NCI-H1694 (cell line): ENCODE results near the gene KCNK7.
"Not testable (repeated sequence)": the region's sequence is repeated elsewhere in the genome, so short reads cannot be mapped to it uniquely, and the experiment has no call there.

Experiments used
- DNase-seq: peaks from one replicate; lab custom pipeline; 2025; lab: John Stamatoyannopoulos, UW

Gene KCNK7

DNA sequence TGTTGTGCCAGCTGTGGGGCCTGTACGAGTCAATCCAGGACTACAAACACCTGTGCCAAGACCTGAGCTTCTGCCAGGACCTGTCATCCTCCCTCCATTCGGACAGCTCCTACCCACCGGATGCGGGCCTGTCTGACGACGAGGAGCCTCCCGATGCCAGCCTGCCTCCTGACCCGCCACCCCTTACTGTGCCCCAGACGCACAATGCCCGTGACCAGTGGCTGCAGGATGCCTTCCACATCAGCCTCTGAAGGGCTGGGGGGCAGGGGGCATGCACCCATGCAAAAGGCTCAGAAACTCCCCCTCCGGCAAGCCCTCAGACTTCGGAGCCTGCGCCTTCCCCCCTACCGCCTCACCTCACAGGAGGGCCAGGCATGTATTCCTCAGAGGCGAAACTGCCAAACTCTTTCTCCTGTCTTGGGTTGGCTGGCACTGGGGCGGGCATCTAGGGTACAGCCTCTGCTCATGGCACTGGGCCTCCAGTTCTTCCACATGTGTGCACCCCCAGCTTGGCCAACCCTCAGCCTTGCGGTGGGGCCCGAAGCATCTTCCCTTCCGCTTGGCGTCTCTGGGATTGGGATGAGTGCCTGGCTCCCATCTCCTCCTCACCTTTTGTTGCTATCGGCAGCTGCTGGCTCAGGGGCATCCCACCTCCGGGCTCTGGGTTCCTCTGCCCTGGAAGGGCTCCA, 22.1 kb downstream of the KCNK7 start:
- DNase-seq = no peak

DNA sequence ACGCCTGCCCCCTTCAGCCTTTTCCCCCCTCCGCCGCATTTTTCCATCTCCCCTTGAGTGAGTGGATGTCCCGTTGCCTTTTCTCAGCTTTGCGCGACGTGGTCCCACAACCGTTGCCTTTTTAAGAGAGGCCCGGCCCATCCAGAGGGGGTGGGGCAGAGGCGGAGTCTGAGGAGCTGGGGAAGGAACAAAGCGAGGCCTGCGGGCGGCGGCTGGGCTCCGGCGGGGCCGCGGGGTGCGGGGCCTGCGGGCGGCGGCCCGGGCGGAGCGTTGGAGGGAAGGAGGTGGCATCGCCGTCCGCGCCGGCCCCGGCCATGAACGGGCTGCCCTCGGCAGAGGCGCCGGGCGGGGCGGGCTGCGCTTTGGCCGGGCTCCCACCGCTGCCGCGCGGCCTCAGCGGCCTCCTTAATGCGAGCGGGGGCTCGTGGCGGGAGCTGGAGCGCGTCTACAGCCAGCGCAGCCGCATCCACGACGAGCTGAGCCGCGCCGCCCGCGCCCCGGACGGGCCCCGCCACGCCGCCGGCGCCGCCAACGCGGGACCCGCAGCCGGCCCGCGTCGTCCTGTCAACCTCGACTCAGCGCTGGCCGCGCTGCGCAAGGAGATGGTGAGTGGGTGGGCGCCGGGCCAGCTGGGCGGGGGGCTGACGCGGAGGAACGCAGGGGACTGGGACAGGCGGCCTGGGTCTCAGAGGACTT, 23.1 kb downstream of the KCNK7 start, which contains the start of gene FAM89B:
Gene FAM89B, plus strand, starts transcription at position 183 of the 696 bp plus-strand sequence. Its CDS starts 132 bp downstream, at position 315.
- peak; percentile 63 for DNase-seq

DNA sequence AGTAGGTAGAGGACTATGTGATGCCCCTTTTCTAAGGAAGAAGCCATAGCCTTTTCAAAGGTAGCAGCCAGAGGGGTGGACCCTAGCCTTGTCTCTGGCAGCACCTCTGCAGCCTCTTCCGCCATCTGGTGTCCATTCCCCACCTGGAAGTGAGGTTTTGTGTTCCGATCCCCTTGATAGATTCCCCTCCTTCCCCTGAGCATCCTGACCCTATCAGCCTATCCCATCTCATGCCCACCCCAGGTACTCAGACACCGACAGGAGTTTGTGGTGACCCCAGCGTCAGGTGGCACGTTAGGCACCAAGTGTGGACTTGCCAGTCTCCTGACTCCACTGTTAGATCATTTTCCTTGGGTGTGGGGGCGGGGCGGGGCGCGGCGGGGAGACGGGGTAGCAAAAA, 23.7 kb downstream of the KCNK7 start:
- DNase-seq = no peak

DNA sequence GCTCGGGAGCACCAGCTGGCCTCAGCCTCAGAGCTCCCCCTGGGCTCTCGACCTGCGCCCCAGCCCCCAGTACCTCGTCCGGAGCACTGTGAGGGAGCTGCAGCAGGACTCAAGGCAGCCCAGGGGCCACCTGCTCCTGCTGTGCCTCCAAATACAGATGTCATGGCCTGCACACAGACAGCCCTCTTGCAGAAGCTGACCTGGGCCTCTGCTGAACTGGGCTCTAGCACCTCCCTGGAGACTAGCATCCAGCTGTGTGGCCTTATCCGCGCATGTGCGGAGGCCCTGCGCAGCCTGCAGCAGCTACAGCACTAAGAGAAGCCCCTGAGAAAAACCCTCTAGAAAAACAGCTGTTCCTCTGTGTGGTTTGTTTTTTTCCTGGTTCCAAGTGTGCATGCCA, 24.2 kb downstream of the KCNK7 start:
- no peak for DNase-seq

DNA sequence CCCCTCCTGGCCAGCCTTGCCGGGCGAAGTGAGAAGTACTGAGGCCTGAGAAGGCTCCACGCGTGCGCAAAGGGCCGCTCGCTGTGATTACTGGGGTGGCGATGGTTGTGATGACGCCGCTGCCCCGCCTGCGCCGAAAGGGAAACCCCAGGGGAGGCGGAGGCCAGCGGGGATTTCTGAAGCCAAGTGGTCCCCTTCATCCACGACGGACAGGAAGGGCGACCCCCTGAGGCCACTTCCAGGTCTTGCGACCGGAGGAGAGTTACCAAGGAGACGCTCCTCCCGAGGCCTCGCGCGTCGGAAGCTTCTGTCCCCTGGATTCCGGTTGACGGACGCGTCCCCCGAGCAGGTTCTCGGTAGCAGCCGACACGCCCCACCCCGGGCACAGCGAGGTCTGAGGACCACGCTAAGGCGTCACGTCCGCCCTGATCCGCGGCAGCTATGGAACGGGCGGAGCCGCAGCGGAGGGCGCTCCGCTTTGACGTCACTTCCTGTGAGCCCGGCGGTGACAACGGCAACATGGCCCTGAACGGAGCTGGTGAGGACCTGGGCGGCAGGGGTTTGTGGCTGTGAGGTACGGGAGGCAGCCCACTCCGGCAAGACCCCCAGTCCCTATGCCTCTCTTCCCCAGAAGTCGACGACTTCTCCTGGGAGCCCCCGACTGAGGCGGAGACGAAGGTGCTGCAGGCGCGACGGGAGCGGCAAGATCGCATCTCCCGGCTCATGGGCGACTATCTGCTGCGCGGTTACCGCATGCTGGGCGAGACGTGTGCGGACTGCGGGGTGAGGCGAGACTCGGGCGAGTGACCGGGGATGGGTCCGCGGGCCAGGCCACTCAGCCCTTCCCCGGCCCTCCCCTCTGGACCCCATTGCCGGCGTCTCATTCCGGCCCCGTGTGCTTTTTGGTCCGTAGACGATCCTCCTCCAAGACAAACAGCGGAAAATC, 25.4 kb downstream of the KCNK7 start, which contains the start of gene ZNRD2:
Gene ZNRD2, plus strand, starts transcription at position 505 of the 946 bp plus-strand sequence. Its CDS starts 15 bp downstream, at position 520.
- DNase-seq = peak; percentile 93

DNA sequence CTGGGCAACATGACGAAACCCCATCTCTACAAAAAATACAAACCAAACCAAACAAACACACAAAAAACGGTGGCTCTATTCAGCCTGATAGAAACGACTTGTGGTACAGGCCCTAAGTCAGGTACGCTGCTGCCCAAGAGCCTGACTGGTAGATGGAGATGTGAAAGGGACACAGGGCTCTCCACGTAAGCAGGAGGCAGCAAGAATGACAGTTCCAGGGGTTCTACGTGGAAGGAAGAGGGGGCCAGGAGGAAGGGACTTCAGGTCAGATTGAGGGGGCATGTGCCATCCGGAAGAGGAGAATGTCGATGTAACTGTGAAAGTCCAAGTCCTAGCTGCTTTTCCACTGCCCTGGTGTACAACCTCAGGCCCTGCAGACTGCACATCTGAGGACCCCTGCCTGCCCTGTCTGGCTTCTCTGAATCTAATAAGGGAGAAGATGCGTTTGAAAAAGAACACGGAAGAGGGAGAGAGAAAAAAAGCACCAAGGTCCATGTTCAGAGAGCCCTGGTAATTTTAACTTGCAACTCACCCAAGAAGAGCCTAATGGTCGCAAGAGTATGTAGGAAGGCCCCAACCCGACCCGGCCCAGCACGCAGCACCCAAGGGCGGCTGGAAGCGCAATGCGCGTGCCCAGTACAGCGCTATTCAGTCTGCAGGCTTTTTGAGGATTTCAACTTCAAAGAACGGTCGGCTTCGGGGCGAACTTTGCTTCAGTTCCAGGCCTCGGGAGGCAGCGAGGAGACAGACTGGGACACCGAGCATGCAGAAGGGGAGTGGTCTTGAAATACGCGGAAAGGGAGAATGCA, 26.2 kb downstream of the KCNK7 start:
- DNase-seq = no peak

- DNase-seq = no peak
Observed at GRCh38 chr11:65565624-65566453, 29.8 kb downstream of the KCNK7 start.

GRCh38 chr11:65564879-65565559, 30.6 kb downstream of the KCNK7 start:
- not testable (repeated sequence) for DNase-seq

DNA sequence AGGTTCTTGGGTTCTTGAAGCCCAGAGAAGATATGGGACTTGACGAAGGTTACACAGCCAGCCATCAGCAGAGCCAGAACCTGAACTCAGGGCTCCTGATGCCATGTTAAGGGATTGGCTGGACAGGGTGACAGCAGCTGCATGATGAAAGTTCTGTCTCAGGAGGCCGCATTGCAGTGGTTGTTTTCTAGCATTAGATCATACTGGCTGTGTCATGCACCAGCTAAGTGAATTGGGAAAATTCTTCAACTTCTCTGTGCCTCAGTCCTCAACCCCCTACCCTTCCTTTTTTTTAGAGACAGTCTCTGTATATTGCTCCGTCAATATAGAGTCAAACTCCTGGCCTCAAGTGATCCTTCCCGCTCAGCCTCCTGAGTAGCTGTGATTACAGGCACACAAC, 32.0 kb downstream of the KCNK7 start:
- DNase-seq = no peak

DNA sequence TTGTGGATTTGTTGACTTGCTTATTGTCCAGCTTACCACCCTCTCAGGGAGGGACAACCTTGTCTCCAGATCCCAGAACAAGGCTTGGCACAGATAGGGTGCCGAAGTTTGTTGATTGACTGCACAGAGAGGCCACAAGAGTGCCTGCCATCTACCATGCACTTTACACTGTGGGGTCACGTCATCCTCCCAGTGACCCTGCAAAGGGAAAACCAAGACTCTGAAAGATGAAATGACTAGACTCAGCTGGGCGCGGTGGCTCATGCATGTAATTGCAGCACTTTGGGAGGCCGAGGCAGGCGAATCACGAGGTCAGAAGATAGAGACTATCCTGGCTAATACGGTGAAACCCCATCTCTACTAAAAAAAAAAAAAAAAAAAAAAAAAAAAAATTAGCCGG, 32.8 kb downstream of the KCNK7 start:
- no peak for DNase-seq

DNA sequence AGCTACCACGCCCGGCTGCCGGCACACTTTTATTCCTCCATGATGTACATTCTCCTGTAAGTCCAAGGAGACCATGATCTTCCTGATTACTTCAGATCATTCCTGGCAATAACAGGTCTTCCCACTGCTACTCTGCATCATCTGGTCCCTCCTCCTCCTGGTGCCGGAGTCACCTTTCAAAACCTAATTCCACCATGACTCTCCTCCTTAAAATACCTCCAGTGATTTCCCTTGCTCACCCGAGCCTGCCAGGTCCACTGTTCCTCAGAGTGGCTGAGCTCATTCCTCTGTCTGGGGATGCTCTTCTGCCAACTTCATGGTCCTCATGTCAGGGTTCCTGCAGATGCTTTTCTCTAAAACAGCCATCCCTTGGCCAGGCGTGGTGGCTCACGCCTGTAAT, 33.6 kb downstream of the KCNK7 start:
- DNase-seq = no peak

DNA sequence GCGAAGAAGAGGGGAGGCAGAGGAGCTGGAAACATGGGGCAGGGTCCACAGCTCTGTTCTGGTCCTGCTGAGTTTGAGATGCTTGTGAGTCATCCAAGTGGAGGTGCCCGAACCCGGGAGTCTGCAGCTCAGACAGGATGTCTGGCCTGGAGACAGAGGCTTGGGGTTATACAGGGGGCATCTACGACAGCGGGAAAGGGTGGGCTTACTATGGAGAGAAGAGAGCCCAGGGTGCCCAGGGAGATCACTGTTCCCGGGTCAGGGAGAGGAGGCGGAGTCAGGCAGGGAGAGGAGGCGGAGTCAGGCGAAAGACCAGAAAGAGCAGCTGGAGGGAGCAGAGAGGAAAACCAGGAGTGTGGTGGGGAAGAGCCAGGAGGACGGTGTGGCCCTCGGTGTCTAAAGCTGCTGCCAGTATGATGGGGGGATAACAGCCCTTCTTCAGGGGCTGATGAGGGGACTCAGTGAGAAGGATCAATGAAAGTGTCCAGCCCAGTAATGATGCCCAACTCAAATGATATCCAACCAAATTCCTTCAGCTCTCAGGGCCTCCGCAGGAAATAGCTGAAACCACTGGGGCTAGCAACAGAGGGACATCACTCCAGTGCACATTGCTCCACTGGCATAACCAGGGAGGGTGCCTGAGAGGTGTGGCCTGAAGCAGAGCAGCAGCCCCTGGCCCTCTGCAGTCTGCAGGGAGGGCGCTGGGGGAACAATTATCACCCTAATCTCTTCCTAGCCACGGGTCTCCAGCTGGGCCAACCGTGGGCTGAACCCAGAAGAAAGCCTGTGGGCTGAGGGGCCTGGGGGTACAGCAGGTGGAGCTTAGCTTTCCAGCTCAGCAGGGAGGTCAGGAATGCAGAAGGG, 34.8 kb downstream of the KCNK7 start:
- DNase-seq = peak; percentile 66

DNA sequence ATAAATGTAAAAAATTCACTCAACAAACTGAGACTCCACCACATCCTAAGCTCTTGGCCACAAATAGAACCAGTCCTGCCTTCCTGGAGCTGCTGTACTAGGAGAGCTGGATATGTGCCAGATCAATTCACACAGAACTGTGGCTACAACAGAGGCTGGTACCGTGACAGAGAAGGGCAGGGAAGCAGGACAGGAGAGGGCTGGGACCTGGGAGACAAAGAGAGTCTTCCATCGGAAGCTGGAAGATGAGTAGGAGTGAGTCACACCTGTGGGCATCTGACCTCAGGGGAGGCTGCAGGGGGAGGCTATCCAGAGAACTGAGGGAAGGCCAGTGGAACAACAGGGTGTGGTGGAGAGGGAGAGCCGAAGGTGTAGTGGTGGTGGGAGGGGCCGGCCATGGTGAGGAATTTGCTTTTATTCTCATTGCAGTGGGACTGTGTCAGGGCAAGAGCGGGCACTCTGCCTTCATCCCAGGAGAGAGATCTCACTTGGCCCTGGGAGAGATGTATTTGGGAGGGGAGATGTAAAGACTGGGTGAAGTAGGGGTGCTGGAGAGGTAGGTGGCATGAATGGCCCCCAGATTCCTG, 35.6 kb downstream of the KCNK7 start:
- peak; percentile 20 for DNase-seq

DNA sequence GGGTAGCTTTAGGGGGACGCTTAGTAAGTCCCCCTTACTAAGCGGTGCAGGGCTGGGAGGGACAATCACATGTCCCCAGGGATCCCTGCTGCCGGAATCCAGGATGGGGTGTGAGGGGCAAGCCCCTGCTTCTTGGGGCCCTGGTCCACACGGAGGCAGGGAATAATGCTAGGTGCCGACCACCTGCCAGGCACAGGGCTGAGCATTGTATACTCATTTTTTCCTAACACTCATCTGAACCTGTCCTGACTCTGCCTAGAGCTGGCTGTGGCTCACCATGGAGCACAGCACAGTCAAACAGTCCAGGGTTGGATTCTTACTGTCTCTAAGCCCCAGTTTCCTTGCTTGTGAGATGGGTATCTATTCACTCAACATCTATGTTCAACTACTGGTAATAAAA, 36.1 kb downstream of the KCNK7 start:
- no peak for DNase-seq

DNA sequence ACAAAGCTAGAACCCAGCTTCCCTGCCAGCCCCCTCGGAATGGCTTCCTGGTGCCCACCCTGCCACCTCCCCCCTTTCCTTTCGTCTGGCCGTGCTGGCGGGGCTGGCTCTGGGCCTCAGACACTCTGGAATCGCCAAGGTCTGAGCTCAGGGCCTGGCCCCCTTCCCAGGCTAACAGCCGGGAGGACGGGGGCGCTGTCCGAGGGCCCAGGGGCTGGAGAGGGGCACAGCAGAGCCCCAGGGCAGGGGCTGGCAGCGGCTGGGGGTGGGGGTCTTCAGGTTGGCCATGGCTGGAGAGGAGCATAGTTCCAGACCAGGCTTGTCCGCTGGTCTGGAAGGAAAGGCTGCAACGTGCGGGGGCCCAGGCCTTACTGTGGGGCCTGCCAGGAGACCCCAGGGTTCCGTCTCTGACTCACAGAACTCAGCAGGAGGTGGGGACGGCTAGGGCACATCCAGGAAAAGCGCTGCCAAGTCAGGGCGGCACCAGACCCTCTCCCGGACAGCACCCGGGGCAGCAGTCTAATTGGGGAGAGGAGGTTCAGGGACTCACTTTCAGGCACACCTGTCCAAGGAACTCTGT, 36.6 kb downstream of the KCNK7 start:
- DNase-seq = no peak

DNA sequence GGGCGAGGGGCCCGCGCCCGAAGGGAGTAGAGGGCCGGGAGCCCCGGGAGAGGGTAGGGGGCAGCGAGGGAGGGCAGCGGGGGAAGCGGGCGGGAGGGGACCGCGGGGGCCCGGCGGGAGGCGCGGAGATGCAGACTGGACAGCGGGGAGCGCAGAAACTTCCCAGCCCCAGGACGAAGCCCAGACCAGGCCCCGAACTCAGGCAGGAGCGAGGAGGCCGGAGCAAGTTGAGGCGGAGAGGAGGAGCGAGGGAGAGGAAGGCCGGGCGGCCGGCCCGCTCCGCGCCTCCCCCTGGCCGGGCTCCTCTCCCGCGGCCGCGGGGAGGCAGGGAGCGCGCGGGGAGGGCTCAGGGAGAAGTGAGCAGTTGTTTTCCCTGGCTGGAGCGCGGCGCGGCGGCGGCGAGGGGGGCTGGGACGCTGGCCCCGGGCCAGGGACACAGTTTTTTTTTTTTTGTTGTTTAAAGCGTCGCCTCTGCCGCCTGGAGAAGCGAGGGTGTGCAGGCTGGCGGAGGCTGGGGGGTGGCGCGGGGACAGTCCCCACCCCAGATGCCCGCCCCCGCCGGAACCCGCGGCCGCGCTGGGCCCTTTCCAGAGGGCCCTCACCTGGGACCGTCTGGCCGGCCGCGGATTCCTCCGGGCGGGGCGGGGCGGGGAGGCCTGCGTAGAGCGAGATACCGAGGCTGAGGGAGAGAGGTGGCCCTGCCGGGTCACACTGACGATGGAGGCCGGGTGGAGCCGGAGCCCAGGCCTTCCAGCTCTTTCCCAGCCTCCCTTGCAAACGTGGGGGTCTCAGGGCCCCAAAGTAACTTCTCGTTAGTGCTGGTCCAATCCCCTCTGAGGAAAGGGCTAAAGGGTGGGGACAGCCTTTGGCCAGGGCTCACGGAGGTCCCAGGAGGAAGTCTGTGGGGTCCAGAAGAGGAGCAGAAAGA, 37.3 kb downstream of the KCNK7 start, which contains the start of gene LTBP3:
Gene LTBP3, minus strand, starts transcription at position 358 of the 928 bp plus-strand sequence. CDS start 400 bp downstream, outside the sequence.
- peak; percentile 25 for DNase-seq
